ENCODE results near the gene NSG1.

DNA sequence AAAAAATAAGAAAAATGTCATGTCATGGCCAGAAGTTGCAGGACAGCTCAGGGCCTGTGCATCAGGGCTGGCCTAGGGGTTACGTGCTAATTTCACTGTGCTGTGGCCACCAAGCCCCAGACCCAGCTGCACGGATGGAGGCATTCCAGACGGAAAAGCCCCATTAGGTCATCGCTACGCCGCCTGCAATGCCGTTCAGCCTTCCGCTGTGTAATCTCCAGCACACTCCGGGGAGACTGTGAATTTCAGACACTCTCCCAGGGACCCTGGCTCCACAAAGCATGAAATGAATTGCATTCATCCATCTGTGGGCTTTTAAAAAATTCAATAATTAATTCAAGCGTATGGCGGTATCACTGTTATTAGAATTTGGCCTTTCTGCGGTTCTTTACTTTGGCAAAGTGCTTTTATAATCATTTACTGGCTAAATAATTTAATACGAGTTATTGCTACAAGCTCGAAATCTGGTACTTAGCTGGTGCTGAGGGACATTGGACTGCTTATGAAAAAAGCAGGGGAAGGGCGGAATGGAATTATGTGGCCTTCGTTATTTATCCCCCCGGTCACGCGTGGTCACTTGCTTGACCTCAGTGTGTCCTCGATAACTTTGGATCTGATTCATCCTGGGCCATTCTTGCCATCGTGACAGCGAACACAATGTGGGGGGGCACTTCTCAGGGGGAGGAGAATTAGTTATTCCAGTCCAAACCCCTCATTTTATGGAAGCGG, 9.0 kb upstream of the NSG1 start:
- no peak for TF ChIP-seq POLR2A (IDR thresholded peaks at IDR 0.05)
- TF ChIP-seq, protein P1, sequence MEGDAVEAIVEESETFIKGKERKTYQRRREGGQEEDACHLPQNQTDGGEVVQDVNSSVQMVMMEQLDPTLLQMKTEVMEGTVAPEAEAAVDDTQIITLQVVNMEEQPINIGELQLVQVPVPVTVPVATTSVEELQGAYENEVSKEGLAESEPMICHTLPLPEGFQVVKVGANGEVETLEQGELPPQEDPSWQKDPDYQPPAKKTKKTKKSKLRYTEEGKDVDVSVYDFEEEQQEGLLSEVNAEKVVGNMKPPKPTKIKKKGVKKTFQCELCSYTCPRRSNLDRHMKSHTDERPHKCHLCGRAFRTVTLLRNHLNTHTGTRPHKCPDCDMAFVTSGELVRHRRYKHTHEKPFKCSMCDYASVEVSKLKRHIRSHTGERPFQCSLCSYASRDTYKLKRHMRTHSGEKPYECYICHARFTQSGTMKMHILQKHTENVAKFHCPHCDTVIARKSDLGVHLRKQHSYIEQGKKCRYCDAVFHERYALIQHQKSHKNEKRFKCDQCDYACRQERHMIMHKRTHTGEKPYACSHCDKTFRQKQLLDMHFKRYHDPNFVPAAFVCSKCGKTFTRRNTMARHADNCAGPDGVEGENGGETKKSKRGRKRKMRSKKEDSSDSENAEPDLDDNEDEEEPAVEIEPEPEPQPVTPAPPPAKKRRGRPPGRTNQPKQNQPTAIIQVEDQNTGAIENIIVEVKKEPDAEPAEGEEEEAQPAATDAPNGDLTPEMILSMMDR (IDR thresholded peaks at IDR 0.05) = no peak
